ENCODE results near the gene UCN2. TPM values are rescaled to one million over a fixed set of nuclear protein-coding genes. Genes with fewer than 3 reads are reported as not detected.

UCN2 gene
- total RNA-seq, 4 donors from 2014 or later: not detected

DNA sequence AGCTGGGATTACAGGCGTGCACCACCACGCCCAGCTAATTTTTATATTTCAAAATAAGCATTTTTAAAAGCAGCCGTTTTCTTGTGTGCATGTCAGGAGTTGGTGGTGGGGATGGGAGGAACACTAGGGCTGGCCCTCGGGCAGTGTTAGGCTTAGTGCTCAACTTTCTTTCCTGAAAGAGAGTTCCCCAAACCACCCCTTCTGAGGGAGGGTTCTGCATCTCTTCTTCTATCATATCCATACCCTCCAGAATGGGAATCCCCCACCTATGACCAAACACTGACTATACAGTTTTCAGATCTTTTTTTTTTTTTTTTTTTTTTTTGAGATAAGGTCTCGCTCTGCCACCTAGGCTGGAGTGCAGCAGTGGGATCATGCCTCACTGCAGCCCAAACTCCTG is 19.4 kb downstream of the UCN2 start:
- no peak overlapping the region for H3K27ac ChIP-seq
- peaks cover 15% of the 10 kb centered on the region in 2 donors for H3K4me1 ChIP-seq
- no peaks in the 10 kb centered on the region for H3K27me3 ChIP-seq
- no peak for DNase-seq
- intact Hi-C loops (cut with DNase I; ENCODE audit: low total_unique reads): no loop called here
- TF ChIP-seq, protein P1, sequence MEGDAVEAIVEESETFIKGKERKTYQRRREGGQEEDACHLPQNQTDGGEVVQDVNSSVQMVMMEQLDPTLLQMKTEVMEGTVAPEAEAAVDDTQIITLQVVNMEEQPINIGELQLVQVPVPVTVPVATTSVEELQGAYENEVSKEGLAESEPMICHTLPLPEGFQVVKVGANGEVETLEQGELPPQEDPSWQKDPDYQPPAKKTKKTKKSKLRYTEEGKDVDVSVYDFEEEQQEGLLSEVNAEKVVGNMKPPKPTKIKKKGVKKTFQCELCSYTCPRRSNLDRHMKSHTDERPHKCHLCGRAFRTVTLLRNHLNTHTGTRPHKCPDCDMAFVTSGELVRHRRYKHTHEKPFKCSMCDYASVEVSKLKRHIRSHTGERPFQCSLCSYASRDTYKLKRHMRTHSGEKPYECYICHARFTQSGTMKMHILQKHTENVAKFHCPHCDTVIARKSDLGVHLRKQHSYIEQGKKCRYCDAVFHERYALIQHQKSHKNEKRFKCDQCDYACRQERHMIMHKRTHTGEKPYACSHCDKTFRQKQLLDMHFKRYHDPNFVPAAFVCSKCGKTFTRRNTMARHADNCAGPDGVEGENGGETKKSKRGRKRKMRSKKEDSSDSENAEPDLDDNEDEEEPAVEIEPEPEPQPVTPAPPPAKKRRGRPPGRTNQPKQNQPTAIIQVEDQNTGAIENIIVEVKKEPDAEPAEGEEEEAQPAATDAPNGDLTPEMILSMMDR (IDR thresholded peaks at IDR 0.05 in 4 of 5, conservative IDR thresholded peaks at IDR 0.05 in 1 of 5): no peak
- no peak for TF ChIP-seq POLR2A (IDR thresholded peaks at IDR 0.05)
- in situ Hi-C loops (cut with MboI; ENCODE audit: low sequenced_read_pairs in 4 of 4): loop anchor here in 1 of 4 donors (10.0 kb wide), 1 partner anchor 79 kb away; a partner anchor contains a TSS
- no peak for ATAC-seq
- H3K9me3 ChIP-seq: no peaks in the 10 kb centered on the region
- H3K4me3 ChIP-seq: no peak overlapping the region
- no peaks in the 10 kb centered on the region for H3K36me3 ChIP-seq

- Histone ChIP-seq H3K9me3 (no peaks in the 10 kb centered on the region), H3K4me3 (no peak overlapping the region), H3K27ac (peak overlapping the region in 1 of 4 donors; percentile 21), H3K4me1 (peaks cover 15% of the 10 kb centered on the region in 2 donors), H3K27me3 (no peaks in the 10 kb centered on the region), H3K36me3 (no peaks in the 10 kb centered on the region)
- ATAC-seq: peak; percentile 40 to 87
- intact Hi-C loops (cut with DNase I; ENCODE audit: low total_unique reads): no loop called here
- TF ChIP-seq, protein P1 (IDR thresholded peaks at IDR 0.05 in 4 of 5, conservative IDR thresholded peaks at IDR 0.05 in 1 of 5): no peak
- no peak for TF ChIP-seq POLR2A (IDR thresholded peaks at IDR 0.05)
- DNase-seq: peak; percentile 49 to 75
- in situ Hi-C loops (cut with MboI; ENCODE audit: low sequenced_read_pairs in 4 of 4): loop anchor here in 1 of 4 donors (10.0 kb wide), 1 partner anchor 79 kb away; a partner anchor contains a TSS
These were observed 20.2 kb downstream of the UCN2 start for GRCh38 chr3:48543271-48543866.

- Histone ChIP-seq H3K4me1 (peaks cover 9 to 10% of the 10 kb centered on the region in 2 donors), H3K27ac (no peak overlapping the region), H3K4me3 (no peak overlapping the region), H3K27me3 (no peaks in the 10 kb centered on the region), H3K36me3 (no peaks in the 10 kb centered on the region), H3K9me3 (no peaks in the 10 kb centered on the region)
- no peak for ATAC-seq
- DNase-seq: no peak
- TF ChIP-seq, protein P1 (IDR thresholded peaks at IDR 0.05 in 4 of 5, conservative IDR thresholded peaks at IDR 0.05 in 1 of 5): no peak
- no peak for TF ChIP-seq POLR2A (IDR thresholded peaks at IDR 0.05)
- intact Hi-C loops (cut with DNase I; ENCODE audit: low total_unique reads) (no loop called here), in situ Hi-C loops (cut with MboI; ENCODE audit: low sequenced_read_pairs in 4 of 4) (no loop called here)
These were observed 25.1 kb downstream of the UCN2 start for GRCh38 chr3:48538451-48538850.

- in situ Hi-C loops (cut with MboI; ENCODE audit: low sequenced_read_pairs in 4 of 4) (no loop called here), intact Hi-C loops (cut with DNase I; ENCODE audit: low total_unique reads) (no loop called here)
- no peaks in the 10 kb centered on the region for H3K27me3 ChIP-seq
- no peaks in the 10 kb centered on the region for H3K4me1 ChIP-seq
- H3K36me3 ChIP-seq: no peaks in the 10 kb centered on the region
- TF ChIP-seq, protein P1 (IDR thresholded peaks at IDR 0.05 in 4 of 5, conservative IDR thresholded peaks at IDR 0.05 in 1 of 5): no peak
- TF ChIP-seq POLR2A (IDR thresholded peaks at IDR 0.05): no peak
- no peak overlapping the region for H3K27ac ChIP-seq
- no peaks in the 10 kb centered on the region for H3K9me3 ChIP-seq
- no peak for ATAC-seq
- no peak overlapping the region for H3K4me3 ChIP-seq
- DNase-seq: no peak
These were observed 26.8 kb downstream of the UCN2 start for GRCh38 chr3:48536785-48537184.

- Histone ChIP-seq H3K27ac (no peak overlapping the region), H3K27me3 (no peaks in the 10 kb centered on the region), H3K36me3 (no peaks in the 10 kb centered on the region), H3K4me3 (no peak overlapping the region), H3K4me1 (no peaks in the 10 kb centered on the region), H3K9me3 (no peaks in the 10 kb centered on the region)
- DNase-seq (no peak), ATAC-seq (no peak)
- TF ChIP-seq POLR2A (IDR thresholded peaks at IDR 0.05): no peak
- TF ChIP-seq, protein P1 (IDR thresholded peaks at IDR 0.05 in 4 of 5, conservative IDR thresholded peaks at IDR 0.05 in 1 of 5): no peak
- intact Hi-C loops (cut with DNase I; ENCODE audit: low total_unique reads): no loop called here
- in situ Hi-C loops (cut with MboI; ENCODE audit: low sequenced_read_pairs in 4 of 4): no loop called here
These were observed 27.5 kb downstream of the UCN2 start for GRCh38 chr3:48536116-48536515.
